Testis (tissue), 2 donors: ENCODE results near the gene PLPPR1.

Experiments used
- CTCF ChIP-seq, 3 experiments: fragments of 450-650 bp in 2 of 3; fragments of 200-600 bp in 1 of 3; sonication (generic) in 1 of 3; IDR thresholded peaks; one replicate each; pipeline ENCODE4 v1.5.1; 2016 to 2019; ENCODE audit warnings: antibody characterized with exemption in 3 of 3, mild to moderate bottlenecking in 2 of 3, moderate library complexity in 1 of 3
- POLR2A ChIP-seq: fragments of 450-650 bp; IDR thresholded peaks from one replicate; pipeline ENCODE4 v1.6.1; 2017; ENCODE audit warnings: antibody characterized with exemption, mild to moderate bottlenecking, moderate library complexity

- TF ChIP-seq CTCF (IDR thresholded peaks at IDR 0.05) (no peak), POLR2A (no peak)
Observed at GRCh38 chr9:101372327-101373118, 344.0 kb downstream of the PLPPR1 start.
